Measurements from ENCODE around the gene PARK7.

- TF ChIP-seq, protein P1, sequence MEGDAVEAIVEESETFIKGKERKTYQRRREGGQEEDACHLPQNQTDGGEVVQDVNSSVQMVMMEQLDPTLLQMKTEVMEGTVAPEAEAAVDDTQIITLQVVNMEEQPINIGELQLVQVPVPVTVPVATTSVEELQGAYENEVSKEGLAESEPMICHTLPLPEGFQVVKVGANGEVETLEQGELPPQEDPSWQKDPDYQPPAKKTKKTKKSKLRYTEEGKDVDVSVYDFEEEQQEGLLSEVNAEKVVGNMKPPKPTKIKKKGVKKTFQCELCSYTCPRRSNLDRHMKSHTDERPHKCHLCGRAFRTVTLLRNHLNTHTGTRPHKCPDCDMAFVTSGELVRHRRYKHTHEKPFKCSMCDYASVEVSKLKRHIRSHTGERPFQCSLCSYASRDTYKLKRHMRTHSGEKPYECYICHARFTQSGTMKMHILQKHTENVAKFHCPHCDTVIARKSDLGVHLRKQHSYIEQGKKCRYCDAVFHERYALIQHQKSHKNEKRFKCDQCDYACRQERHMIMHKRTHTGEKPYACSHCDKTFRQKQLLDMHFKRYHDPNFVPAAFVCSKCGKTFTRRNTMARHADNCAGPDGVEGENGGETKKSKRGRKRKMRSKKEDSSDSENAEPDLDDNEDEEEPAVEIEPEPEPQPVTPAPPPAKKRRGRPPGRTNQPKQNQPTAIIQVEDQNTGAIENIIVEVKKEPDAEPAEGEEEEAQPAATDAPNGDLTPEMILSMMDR (IDR thresholded peaks at IDR 0.05), result no peak
- no peak for TF ChIP-seq POLR2A (IDR thresholded peaks at IDR 0.05)
These were observed 33.9 kb downstream of the PARK7 start for GRCh38 chr1:7995437-7995836.

All from adrenal gland (tissue), 5 donors.